GM12878 (cell line): ENCODE measurements around the gene RASD1. TPM values are rescaled to one million over a fixed set of nuclear protein-coding genes. Genes with fewer than 3 reads are reported as not detected.

Experiments
- ATAC-seq: fragments of 200-7000 bp; cut with Tn5 transposase; 3 replicates; pipeline ENCODE4 v1.9.1; 2020; ENCODE audit warnings: mild to moderate bottlenecking, moderate library complexity
- BruUV-seq: library from RNA; stranded (reverse); fragments of 400-500 nt; replicated peaks from 2 replicates; lab custom pipeline; 2021; lab: Mats Ljungman, UMichigan
- CTCF ChIA-PET: fragments of 300-600 bp; sonication (Branson Sonifier 250); formaldehyde crosslinking; extraction: SDS; loops from one replicate; lab custom pipeline; 2021; ENCODE audit warnings: inconsistent platforms; lab: Yijun Ruan, JAX
- POLR2A ChIA-PET: fragments of 350-600 bp; formaldehyde crosslinking; extraction: SDS; loops from one replicate; lab custom pipeline; 2021; ENCODE audit warnings: inconsistent platforms; lab: Charles Lee
- RAD21 ChIA-PET: fragments of 300-600 bp; sonication (Branson Sonifier 250); formaldehyde crosslinking; loops from one replicate; lab custom pipeline; 2023; ENCODE audit warnings: antibody characterized with exemption; ENCODE audit not compliant: unreplicated experiment; lab: Charles Lee
- SMC1A ChIA-PET: fragments of 300-600 bp; sonication (Branson Sonifier 250); formaldehyde crosslinking; loops from one replicate; lab custom pipeline; 2023; ENCODE audit not compliant: unreplicated experiment, uncharacterized antibody; lab: Charles Lee
- DNase-seq: peaks from one replicate; pipeline ENCODE4 v3.0.0-alpha.2; 2011; ENCODE audit warnings: low read depth, low spot score
- FAIRE-seq: peaks from 3 replicates; lab custom pipeline; 2011; peaks lifted over from hg19 to GRCh38; lab: Jason Lieb, UNC
- H2AFZ ChIP-seq: 2 replicates; pipeline ENCODE4 v1.6.0; 2011; ENCODE audit warnings: low read depth, low read length, control low read depth; ENCODE audit not compliant: control insufficient read depth
- H3K27ac ChIP-seq: 2 replicates; pipeline ENCODE4 v1.5.1; 2011; ENCODE audit warnings: control low read depth; ENCODE audit not compliant: control insufficient read depth, insufficient read depth
- H3K27me3 ChIP-seq, 2 experiments: replicated peaks in 1 of 2; 2 replicates each; pipeline versions ENCODE4 v1.6.0 to v1.6.1; 2011; ENCODE audit warnings: low read length in 1 of 2; ENCODE audit not compliant: control insufficient read depth in 2 of 2, insufficient read depth in 2 of 2
- H3K36me3 ChIP-seq, 2 experiments: 2 replicates each; pipeline ENCODE4 v1.5.1; 2011; ENCODE audit warnings: low read length in 1 of 2; ENCODE audit not compliant: control insufficient read depth in 2 of 2, insufficient read depth in 2 of 2
- H3K4me1 ChIP-seq: 2 replicates; pipeline ENCODE4 v1.6.1; 2011; ENCODE audit warnings: mild to moderate bottlenecking, low read length, moderate library complexity, mixed read lengths; ENCODE audit not compliant: control insufficient read depth, insufficient read depth
- H3K4me2 ChIP-seq: 2 replicates; pipeline ENCODE4 v1.6.0; 2011; ENCODE audit warnings: control low read depth; ENCODE audit not compliant: control insufficient read depth, insufficient read depth
- H3K4me3 ChIP-seq: fragments of 200-600 bp; sonication (generic); 2 replicates; pipeline ENCODE4 v1.5.1; 2016
- H3K79me2 ChIP-seq: 2 replicates; pipeline ENCODE4 v1.6.0; 2011; ENCODE audit warnings: low read length; ENCODE audit not compliant: control insufficient read depth, insufficient read depth
- H3K9ac ChIP-seq: 2 replicates; pipeline ENCODE4 v1.8.0; 2011; ENCODE audit warnings: low read length, control low read depth, mixed read lengths; ENCODE audit not compliant: control insufficient read depth, insufficient read depth
- H3K9me3 ChIP-seq: replicated peaks from 3 replicates; pipeline ENCODE4 v1.5.1; 2011; ENCODE audit warnings: mild to moderate bottlenecking, low read length; ENCODE audit not compliant: control insufficient read depth, insufficient read depth
- H4K20me1 ChIP-seq: 2 replicates; pipeline ENCODE4 v1.6.0; 2011; ENCODE audit not compliant: control insufficient read depth, insufficient read depth
- FOXK2 ChIP-seq: fragments of 450-650 bp; IDR thresholded peaks from 2 replicates; pipeline ENCODE4 v1.6.1; 2017; ENCODE audit warnings: mild to moderate bottlenecking, moderate library complexity
- GABPA ChIP-seq: IDR thresholded peaks from 2 replicates; pipeline ENCODE4 v1.6.1; 2014; ENCODE audit warnings: antibody characterized with exemption, low read depth, mild to moderate bottlenecking, inconsistent platforms
- HCFC1 ChIP-seq: fragments of 150-350 bp; IDR thresholded peaks from 2 replicates; pipeline ENCODE4 v1.6.1; 2014; ENCODE audit warnings: low read length
- NBN ChIP-seq: fragments of 450-650 bp; IDR thresholded peaks from 2 replicates; pipeline ENCODE4 v1.6.1; 2016
- SMC3 ChIP-seq: IDR thresholded peaks from 2 replicates; pipeline ENCODE4 v1.6.1; 2011; ENCODE audit warnings: low read length, improper control_type of control experiment, borderline replicate concordance
- TCF7 ChIP-seq: IDR thresholded peaks from 2 replicates; pipeline ENCODE4 v1.6.1; 2014; ENCODE audit warnings: antibody characterized with exemption, borderline replicate concordance
- WGBS: methylation state at CpG from one replicate; pipeline ENCODE4 v1.1.6; 2016; ENCODE audit warnings: low lambda C conversion rate; ENCODE audit not compliant: insufficient replicate concordance, insufficient coverage; ENCODE audit errors: missing lambda C conversion rate; 5-methylcytosine and 5-hydroxymethylcytosine counted together
- in situ Hi-C: fragments of 300-500 bp; cut with MboI; formaldehyde crosslinking; loops from 9 replicates; pipeline ENCODE4 v1.14.3; 2018; ENCODE audit warnings: mixed read lengths
- intact Hi-C: fragments of 100-400 bp; cut with micrococcal nuclease; formaldehyde crosslinking; loops from one replicate; pipeline ENCODE4 v1.14.2; 2022; ENCODE audit not compliant: unreplicated experiment
- polyA plus RNA-seq, 11 experiments: library from polyadenylated mRNA; depleted of rRNA in 4 of 11; unstranded in 6 of 11; stranded (reverse) in 5 of 11; fragments of >200 nt; fragmentation: Nextera tagmentation in 4 of 11; fragmentation: Illumina TruSeq in 1 of 11; extraction: Ambion mirVana in 4 of 11; extraction: Trizol in 1 of 11; gene quantifications; 1 replicate in 1 of 11; 2 replicates in 10 of 11; pipeline versions ENCODE4 v1.2.1 to v1.2.3, GENCODE V29; 2011 to 2016; ENCODE audit warnings: inconsistent platforms in 2 of 11, missing spikeins in 2 of 11, low read depth in 1 of 11
- total RNA-seq, 4 experiments: library from RNA; depleted of rRNA in 3 of 4; stranded (reverse); fragments of >200 nt in 3 of 4; fragmentation: Illumina TruSeq in 1 of 4; extraction: Trizol in 1 of 4; gene quantifications; 2 replicates each; pipeline versions ENCODE4 v1.2.1 to v1.2.3, GENCODE V29; 2013 to 2021
- TF ChIP-seq, protein P1 (sequence below): fragments of 450-650 bp; IDR thresholded peaks from 2 replicates; pipeline ENCODE4 v1.6.1; 2017; ENCODE audit warnings: mild to moderate bottlenecking, moderate library complexity
- TF ChIP-seq, protein P2 (sequence below): fragments of 150-350 bp; IDR thresholded peaks from 2 replicates; pipeline ENCODE4 v1.6.1; 2014; ENCODE audit warnings: mild to moderate bottlenecking, low read depth, low read length
- TF ChIP-seq, protein P3 (sequence below): fragments of 450-650 bp; IDR thresholded peaks from 2 replicates; pipeline ENCODE4 v1.6.1; 2017; ENCODE audit warnings: mild to moderate bottlenecking
- TF ChIP-seq, protein P4 (sequence below): IDR thresholded peaks from 2 replicates; pipeline ENCODE4 v1.6.1; 2011; ENCODE audit warnings: low read depth, mild to moderate bottlenecking, low read length, moderate library complexity, borderline replicate concordance; ENCODE audit errors: extremely low read depth

RASD1 gene
- total and polyA plus RNA-seq, 10 of the 15 experiments (the other 5 are each of a cell fraction or from before 2014, with no cell fraction given): 0.14 to 0.33 TPM; not detected in 8

DNA sequence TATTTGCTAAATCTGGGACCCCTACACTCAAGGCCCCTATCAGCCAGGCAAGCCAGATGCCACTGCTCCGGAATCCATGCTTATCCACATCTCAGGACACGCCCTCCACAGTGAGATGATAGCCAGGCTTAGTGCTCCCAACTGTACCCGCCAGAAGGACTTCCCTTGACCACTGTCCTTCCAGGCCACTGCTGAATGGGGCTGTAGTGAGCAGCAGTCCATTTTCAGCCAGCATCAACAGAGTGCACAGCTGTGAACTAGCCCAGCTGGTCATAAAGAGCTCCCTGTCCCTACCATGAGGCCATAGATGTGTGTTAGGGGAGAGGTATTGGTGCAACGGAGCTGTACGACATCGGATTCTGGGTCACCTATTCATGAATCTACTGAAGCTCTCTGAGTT is 32.4 kb downstream of the RASD1 start:
- no peaks in the 10 kb centered on the region for H3K4me1 ChIP-seq
- TF ChIP-seq SMC3 (no peak), GABPA (no peak), NBN (no peak), HCFC1 (no peak), FOXK2 (no peak), TCF7 (no peak)
- TF ChIP-seq, protein P1, sequence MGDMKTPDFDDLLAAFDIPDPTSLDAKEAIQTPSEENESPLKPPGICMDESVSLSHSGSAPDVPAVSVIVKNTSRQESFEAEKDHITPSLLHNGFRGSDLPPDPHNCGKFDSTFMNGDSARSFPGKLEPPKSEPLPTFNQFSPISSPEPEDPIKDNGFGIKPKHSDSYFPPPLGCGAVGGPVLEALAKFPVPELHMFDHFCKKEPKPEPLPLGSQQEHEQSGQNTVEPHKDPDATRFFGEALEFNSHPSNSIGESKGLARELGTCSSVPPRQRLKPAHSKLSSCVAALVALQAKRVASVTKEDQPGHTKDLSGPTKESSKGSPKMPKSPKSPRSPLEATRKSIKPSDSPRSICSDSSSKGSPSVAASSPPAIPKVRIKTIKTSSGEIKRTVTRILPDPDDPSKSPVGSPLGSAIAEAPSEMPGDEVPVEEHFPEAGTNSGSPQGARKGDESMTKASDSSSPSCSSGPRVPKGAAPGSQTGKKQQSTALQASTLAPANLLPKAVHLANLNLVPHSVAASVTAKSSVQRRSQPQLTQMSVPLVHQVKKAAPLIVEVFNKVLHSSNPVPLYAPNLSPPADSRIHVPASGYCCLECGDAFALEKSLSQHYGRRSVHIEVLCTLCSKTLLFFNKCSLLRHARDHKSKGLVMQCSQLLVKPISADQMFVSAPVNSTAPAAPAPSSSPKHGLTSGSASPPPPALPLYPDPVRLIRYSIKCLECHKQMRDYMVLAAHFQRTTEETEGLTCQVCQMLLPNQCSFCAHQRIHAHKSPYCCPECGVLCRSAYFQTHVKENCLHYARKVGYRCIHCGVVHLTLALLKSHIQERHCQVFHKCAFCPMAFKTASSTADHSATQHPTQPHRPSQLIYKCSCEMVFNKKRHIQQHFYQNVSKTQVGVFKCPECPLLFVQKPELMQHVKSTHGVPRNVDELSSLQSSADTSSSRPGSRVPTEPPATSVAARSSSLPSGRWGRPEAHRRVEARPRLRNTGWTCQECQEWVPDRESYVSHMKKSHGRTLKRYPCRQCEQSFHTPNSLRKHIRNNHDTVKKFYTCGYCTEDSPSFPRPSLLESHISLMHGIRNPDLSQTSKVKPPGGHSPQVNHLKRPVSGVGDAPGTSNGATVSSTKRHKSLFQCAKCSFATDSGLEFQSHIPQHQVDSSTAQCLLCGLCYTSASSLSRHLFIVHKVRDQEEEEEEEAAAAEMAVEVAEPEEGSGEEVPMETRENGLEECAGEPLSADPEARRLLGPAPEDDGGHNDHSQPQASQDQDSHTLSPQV: no peak
- TF ChIP-seq, protein P2, sequence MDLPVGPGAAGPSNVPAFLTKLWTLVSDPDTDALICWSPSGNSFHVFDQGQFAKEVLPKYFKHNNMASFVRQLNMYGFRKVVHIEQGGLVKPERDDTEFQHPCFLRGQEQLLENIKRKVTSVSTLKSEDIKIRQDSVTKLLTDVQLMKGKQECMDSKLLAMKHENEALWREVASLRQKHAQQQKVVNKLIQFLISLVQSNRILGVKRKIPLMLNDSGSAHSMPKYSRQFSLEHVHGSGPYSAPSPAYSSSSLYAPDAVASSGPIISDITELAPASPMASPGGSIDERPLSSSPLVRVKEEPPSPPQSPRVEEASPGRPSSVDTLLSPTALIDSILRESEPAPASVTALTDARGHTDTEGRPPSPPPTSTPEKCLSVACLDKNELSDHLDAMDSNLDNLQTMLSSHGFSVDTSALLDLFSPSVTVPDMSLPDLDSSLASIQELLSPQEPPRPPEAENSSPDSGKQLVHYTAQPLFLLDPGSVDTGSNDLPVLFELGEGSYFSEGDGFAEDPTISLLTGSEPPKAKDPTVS: no peak
- TF ChIP-seq, protein P3, sequence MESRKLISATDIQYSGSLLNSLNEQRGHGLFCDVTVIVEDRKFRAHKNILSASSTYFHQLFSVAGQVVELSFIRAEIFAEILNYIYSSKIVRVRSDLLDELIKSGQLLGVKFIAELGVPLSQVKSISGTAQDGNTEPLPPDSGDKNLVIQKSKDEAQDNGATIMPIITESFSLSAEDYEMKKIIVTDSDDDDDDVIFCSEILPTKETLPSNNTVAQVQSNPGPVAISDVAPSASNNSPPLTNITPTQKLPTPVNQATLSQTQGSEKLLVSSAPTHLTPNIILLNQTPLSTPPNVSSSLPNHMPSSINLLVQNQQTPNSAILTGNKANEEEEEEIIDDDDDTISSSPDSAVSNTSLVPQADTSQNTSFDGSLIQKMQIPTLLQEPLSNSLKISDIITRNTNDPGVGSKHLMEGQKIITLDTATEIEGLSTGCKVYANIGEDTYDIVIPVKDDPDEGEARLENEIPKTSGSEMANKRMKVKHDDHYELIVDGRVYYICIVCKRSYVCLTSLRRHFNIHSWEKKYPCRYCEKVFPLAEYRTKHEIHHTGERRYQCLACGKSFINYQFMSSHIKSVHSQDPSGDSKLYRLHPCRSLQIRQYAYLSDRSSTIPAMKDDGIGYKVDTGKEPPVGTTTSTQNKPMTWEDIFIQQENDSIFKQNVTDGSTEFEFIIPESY: no peak
- TF ChIP-seq, protein P4, sequence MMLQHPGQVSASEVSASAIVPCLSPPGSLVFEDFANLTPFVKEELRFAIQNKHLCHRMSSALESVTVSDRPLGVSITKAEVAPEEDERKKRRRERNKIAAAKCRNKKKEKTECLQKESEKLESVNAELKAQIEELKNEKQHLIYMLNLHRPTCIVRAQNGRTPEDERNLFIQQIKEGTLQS: no peak
- TF ChIP-seq, all 136 proteins: peak for 0
- in situ Hi-C loops: no loop called here
- Histone ChIP-seq H3K9me3 (no peaks in the 10 kb centered on the region; the same call in 2 of the 3 replicates), H3K27me3 (no peaks in the 10 kb centered on the region; a peak in 1 of 4 replicates), H4K20me1 (no peaks in the 10 kb centered on the region), H3K9ac (no peak overlapping the region), H3K36me3 (no peaks in the 10 kb centered on the region), H3K79me2 (no peaks in the 10 kb centered on the region), H3K4me2 (no peak overlapping the region), H3K4me3 (no peak overlapping the region), H2AFZ (no peak overlapping the region), H3K27ac (no peak overlapping the region)
- 36% methylated on average over 6 of the region's 6 CpGs for WGBS
- ATAC-seq (no peak), FAIRE-seq (no peak), DNase-seq (no peak)
- no TSS peak for BruUV-seq
- RAD21 ChIA-PET: no interaction called here
- POLR2A ChIA-PET: no interaction called here
- CTCF ChIA-PET: no interaction called here
- SMC1A ChIA-PET: no interaction called here
- intact Hi-C loops: no loop called here
